ENCODE results near the gene OR8J1.
"Not testable (repeated sequence)": the region's sequence is repeated elsewhere in the genome, so short reads cannot be mapped to it uniquely, and the experiment has no call there.

Gene OR8J1

GRCh38 chr11:56353991-56354390 lies at the start of gene OR8J1:
TSS of gene OR8J1 (plus strand) at chr11:56354291. CDS start at chr11:56360247, 5,956 bp downstream.
- no peak for DNase-seq

- DNase-seq, result no peak
Observed at GRCh38 chr11:56307836-56308235, 46.3 kb upstream of the OR8J1 start.

DNA sequence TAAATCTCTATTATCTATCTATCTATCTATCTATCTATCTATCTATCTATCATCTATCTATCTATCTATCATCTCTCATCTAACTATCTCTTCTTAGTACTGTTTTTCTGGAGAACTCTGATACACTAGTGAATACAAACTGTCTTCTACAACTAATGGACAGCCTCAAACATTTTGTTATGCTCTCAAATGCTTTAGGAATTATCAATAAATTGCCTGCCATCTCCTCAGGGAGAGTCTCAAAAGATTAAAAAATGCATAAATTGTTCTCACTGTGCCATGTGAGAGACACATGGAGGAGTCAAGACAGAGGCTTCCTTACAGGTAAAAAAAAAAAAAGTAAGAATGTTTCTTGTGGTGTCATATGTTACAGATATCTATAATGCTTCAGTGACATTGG lies 39.2 kb upstream of the OR8J1 start, which contains the start of gene OR8K3:
OR8K3 (plus strand) TSS at position 301 of the 400 bp plus-strand sequence. CDS start 3,163 bp downstream, outside the sequence.
- no peak for DNase-seq

DNA sequence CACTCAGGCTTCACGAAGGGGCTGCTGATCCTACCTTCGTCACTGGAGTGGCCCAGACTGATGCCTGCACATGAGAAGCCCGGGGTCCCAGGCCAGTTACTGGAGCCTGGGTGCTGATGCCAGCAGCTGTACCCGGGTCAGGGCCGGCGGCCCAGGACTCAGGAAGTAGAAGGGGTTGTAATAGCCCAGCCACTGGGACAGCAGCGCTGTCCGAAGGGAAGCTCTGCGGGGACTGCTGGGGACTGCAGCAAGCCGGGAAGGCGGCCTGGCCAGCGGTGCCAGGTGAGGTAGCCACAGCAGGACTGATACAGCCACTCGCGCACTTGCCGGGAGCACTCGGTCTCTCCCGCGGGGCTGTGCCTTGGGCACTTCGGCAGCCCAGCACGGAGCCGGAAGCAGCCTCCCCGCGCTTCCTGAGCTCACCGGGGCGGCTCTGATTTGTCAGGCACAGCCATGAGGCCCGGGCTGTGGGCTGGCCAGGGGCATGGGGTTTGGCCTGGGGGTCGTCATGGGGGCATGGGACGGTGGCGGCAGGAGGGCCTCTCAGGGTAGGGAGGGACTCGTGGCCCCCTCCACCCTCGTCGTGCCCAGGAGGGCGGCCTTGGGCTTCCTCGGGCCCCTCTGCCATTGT lies 22.1 kb upstream of the OR8J1 start:
- DNase-seq, result no peak

DNA sequence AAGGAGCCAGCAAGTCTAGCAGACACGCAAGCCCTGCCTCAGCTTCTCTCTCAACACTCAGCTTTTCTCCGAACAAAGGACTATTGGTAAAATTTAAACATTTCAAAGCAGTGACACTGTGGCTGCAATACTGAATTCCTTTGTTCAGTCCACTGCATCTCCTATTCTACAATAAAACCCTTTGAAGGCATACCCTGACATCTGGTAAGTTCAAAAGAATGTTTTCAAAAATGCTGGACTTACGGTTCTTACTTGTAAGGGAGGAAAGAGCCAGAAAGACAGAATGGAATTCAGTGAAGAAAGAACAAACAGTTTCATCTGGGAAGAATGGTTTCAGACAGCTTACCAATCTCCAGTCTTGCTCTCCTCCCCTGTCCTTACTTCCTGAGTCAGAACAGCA lies 20.9 kb upstream of the OR8J1 start:
- DNase-seq, result no peak

GRCh38 chr11:56340289-56340688 lies 13.8 kb upstream of the OR8J1 start:
- no peak for DNase-seq

DNA sequence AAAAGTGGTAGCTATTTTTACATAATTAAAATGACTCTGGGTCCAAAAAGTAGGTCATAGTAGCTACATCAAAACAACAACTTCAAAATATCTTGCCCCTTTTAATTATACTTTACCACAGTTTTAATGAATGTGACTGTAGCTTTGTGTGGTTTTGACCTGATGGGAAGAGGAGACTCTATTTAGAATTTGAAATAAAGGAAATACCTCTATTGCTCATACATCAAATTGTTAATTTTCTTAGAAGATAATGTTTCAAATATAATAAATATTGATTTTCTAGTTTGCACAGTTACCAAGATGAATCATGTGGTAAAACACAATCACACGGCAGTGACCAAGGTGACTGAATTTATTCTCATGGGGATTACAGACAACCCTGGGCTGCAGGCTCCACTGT lies 8.4 kb upstream of the OR8J1 start, which contains the start of gene OR8K1:
OR8K1 (plus strand) TSS at position 301 of the 400 bp plus-strand sequence; CDS start at position 301, 0 bp downstream.
- no peak for DNase-seq

DNA sequence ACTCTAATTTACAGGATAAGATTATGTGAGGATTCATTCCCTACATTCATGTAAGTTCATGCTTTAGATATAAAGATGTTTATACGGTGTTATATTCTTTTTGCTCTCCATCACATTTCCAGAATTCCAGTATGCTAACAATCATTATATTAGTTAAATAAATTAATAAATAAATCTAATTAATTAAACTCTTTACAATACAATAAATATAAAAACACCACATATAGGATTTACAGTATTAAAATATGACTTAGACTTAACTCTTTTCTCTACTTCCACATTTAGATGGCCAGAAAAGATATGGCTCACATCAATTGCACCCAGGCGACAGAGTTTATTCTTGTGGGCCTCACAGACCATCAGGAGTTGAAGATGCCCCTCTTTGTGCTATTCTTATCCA lies 21.2 kb downstream of the OR8J1 start, which contains the start of gene OR8U1:
OR8U1 (plus strand) TSS at position 301 of the 400 bp plus-strand sequence; CDS start at position 301, 0 bp downstream.
- no peak for DNase-seq

DNA sequence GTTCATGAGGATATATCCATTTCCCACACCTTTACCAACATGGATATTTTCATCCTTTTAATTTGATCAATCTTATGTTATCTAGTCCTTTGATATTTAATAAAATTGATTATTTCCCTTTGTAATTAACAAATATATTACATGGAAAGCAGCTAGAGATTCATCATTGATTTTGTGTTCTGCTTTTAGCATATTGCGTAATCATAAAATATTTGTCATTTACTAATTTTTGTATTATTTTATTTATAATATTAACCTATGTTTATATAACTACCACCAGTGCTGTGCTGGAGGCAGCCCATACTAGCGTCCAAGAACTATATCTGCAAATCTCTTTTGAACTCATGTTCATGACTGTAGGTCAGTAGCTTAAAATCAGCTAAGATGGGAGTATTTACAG lies 26.0 kb downstream of the OR8J1 start:
- DNase-seq, result no peak

- no peak for DNase-seq
Observed at GRCh38 chr11:56394381-56394780, 40.3 kb downstream of the OR8J1 start.

DNA sequence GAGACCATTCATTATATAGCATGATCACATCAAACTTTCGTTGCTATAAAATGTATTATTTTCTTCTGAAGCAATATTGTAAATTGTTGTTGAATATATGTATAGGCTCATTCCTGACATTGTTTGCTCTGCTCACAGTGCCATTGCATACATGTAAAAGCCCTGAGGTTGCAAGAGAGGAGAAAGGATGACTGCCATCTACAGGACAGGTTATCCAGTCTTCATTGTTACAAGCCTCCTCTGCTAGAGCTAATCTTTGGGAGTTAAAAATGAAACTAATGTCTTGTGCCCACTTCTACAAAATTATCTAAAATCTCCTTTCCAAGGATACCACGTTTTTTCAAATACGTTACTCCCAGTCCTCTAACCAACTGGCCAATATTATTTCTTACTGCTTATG lies 42.0 kb downstream of the OR8J1 start:
- no peak for DNase-seq

DNA sequence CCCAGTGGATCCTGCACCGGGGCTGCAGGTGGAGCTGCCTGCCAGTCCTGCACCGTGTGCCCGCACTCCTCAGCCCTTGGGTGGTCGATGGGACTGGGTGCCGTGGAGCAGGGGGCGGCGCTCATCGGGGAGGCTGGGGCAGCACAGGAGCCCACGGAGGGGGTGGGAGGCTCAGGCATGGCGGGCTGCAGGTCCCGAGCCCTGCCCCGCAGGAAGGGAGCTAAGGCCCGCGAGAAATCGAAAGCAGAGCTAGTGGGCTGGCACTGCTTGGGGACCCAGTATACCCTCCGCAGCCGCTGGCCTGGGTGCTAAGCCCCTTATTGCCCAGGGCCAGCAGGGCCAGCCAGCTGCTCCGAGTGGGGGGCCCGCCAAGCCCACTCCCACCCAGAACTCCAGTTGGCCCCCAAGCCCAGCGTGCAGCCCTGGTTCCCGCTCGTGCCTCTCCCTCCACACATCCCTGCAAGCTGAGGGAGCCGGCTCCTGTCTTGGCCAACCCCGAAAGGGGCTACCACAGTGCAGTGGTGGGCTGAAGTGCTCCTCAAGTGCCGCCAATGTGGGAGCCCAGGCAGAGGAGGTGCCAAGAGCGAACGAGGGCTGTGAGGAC lies 47.9 kb downstream of the OR8J1 start:
- DNase-seq, result not testable (repeated sequence)

DNA sequence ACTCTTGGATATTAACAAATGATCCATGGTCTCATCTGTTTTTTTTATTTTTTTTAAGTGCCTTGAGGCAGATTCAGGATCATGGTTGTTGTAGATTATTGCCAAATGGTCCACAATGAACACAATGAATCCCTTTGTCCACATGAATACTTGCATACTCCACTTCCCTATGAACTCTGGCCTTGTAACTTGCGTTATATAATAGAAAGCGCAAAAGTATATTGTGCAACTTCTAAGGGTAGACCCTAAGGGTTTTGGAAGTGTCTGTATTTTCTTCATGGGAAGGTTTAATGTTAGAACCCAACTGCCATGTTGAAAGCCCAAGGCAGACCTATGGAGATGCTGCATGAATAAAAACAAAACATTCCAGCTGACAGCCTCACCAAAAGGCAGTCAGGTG lies 50.3 kb downstream of the OR8J1 start:
- DNase-seq, result no peak

DNA sequence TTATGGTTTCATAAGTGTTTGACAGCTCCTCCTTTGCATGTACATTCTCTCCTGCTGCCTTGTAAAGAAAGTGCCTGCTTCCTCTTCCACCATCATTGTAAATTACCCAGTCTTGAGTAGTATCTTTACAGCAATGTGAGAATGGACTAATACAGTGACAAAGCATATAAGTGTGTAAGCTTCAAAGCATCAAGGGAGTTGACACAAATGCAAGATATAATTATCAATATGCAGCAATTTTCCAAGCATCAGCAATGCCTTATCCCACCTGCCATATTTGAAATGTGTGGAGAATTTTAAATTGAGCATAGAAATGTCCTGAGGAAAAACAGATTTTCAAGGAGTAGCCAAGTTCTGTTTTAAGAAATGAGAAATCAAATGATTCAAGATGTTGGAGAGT lies 56.7 kb downstream of the OR8J1 start:
- DNase-seq, result no peak

Measured in activated effector memory CD4-positive, alpha-beta T cell treated with anti-CD3 and anti-CD28 coated beads, Interleukin-2, amount 50 U/mL, for 16 hours (primary cell).